ENCODE results near the gene GLT1D1.

- TF ChIP-seq, protein P1, sequence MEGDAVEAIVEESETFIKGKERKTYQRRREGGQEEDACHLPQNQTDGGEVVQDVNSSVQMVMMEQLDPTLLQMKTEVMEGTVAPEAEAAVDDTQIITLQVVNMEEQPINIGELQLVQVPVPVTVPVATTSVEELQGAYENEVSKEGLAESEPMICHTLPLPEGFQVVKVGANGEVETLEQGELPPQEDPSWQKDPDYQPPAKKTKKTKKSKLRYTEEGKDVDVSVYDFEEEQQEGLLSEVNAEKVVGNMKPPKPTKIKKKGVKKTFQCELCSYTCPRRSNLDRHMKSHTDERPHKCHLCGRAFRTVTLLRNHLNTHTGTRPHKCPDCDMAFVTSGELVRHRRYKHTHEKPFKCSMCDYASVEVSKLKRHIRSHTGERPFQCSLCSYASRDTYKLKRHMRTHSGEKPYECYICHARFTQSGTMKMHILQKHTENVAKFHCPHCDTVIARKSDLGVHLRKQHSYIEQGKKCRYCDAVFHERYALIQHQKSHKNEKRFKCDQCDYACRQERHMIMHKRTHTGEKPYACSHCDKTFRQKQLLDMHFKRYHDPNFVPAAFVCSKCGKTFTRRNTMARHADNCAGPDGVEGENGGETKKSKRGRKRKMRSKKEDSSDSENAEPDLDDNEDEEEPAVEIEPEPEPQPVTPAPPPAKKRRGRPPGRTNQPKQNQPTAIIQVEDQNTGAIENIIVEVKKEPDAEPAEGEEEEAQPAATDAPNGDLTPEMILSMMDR (IDR thresholded peaks at IDR 0.05), result no peak
- no peak for TF ChIP-seq ZFX (IDR thresholded peaks at IDR 0.05; ENCODE audit: borderline replicate concordance)
Measured at GRCh38 chr12:128933926-128934325, 80.6 kb downstream of the GLT1D1 start.
